ENCODE results near the gene RNF5.

GRCh38 chr6:32198866-32199265, 20.7 kb downstream of the RNF5 start:
- no peak for TF ChIP-seq NFYB (CRISPR knock-in tag; conservative IDR thresholded peaks at IDR 0.05; ENCODE audit: low read depth)
- TF ChIP-seq FOXP1 (CRISPR knock-in tag; IDR thresholded peaks at IDR 0.05; ENCODE audit: borderline replicate concordance), result no peak
- TF ChIP-seq ATF2 (CRISPR knock-in tag; IDR thresholded peaks at IDR 0.05; ENCODE audit: borderline replicate concordance, low read depth), result no peak
- TF ChIP-seq CTCF (IDR thresholded peaks at IDR 0.05), result no peak
